HG03025 (cell line): ENCODE results near the gene OTUD1.

Source experiments
- ATAC-seq: cut with Tn5 transposase; IDR thresholded peaks from one replicate; pipeline ENCODE4 v1.9.1; 2021; ENCODE audit warnings: mild to moderate bottlenecking, moderate library complexity; ENCODE audit not compliant: unreplicated experiment, low FRiP score

Gene OTUD1

DNA sequence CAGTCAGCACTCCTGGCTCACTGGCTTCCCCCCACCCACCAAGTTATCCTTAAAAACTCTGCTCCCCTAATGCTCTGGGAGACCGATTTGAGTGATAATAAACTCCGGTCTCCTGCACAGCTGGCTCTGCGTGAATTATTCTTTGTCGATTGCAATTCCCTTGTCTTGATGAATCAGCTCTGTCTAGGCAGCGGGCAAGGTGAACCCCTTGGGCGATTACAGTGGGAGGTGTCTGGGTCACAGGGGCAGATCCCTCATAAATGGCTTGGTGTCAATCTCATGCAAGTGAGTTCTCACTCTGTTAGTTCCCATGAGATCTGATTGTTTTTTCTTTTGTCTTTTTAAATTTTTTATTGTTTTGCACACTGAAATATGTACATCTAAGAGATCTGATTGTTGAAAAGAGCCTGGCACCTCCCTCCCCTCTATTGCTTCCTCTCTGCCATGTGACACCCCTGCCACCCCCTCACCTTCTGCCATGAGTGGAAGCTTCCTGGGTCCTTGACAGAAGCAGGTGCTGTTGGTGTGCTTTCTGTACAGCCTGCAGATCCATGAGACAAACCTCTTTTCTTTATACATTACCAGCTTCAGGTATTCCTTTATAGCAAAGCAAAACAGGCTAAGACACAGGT, 20.5 kb downstream of the OTUD1 start:
- ATAC-seq, result no peak

GRCh38 chr10:23461557-23461956, 22.7 kb downstream of the OTUD1 start:
- no peak for ATAC-seq

DNA sequence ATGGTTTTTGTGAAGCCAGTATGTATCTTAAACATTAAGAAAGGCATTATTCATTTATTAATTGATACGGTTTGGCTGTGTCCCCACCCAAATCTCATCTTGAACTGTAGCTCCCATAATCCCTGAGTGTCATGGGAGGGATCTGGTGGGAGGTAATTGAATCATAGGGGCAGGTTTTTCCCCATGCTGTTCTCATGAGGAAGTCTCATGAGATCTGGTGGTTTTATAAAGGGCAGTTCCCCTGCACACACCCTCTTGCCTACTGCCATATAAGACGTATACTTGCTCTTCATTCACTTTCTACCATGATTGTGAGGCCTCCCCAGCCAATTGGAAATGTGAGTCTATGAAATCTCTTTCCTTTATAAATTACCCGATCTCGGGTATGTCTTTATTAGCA, 28.1 kb downstream of the OTUD1 start:
- ATAC-seq, result no peak

DNA sequence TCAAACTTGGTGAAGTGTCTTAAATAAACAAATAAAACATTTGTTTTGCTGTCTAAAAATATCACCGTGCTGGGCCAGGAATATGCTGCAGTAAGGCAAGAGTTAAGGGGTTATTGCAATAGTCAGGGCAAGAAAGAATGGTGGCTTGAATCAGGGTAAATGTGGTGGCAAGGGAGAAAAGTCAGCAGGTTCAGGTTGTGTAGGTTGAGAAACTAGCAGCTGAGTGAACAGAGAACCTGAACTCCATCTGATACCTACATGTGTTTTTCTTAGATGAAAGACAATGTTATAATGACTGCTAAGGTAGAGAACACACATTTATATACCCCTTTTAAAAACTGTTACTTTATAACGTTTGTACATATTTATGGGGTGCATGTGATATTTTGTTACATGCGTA, 28.7 kb downstream of the OTUD1 start:
- no peak for ATAC-seq

- ATAC-seq, result no peak
Measured at GRCh38 chr10:23469596-23470237, 30.8 kb downstream of the OTUD1 start.

- ATAC-seq, result no peak
Measured at GRCh38 chr10:23472181-23472580, 33.3 kb downstream of the OTUD1 start.

DNA sequence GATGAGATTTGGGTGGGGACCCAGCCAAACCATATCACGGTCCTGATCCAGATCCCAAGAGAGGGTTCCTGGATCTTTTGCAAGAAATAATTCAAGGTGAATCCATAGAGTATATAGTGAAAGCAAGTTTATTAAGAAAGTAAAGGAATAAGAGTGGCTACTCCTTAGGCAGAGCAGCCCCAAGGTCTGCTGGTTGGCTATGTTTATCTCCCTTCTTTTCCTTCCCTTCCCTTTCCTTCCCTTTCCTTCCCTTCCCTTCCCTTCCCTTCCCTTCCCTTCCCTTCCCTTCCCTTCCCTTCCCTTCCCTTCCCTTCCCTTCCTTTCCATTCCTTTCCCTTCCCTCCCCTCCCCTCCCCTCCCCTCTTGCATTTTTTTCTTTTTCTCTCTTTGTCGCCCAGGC, 35.2 kb downstream of the OTUD1 start:
- ATAC-seq, result no peak

DNA sequence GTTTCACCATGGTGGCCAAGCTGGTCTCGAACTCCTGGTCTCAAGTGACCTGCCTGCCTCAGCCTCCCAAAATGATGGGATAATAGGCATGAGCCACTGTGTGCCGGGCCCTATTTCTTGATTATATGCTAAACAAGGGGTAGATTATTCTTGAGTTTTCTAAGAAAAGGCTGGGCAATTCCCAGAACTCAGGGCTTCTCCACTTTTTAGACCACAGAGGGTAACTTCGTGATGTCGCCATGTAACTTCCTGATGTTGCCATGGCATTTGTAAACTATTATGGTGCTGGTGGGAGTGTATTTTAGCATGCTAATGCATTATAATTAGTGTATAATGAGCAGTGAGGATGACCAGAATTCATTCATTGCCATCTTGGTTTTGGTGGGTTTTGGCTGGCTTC, 35.8 kb downstream of the OTUD1 start:
- ATAC-seq, result no peak

DNA sequence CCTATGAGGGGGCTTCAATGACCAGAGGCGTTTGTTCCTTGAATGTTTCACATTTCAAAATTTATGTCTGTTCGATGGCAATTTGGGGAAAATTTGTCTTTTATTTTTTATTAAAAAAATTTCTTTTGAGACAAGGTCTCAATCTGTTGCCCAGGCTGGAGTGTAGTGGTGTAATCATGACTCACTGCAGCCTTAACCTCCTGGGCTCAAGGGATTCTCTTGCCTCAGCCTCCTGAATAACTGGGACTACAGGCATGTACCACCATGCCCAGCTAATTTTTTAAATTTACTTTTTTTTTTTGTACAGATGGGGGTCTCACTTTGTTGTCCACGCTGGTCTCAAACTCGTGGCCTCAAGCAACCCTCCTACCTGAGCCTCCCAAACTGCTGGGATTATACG, 39.7 kb downstream of the OTUD1 start:
- no peak for ATAC-seq

GRCh38 chr10:23479798-23480473, 41.1 kb downstream of the OTUD1 start:
- no peak for ATAC-seq

DNA sequence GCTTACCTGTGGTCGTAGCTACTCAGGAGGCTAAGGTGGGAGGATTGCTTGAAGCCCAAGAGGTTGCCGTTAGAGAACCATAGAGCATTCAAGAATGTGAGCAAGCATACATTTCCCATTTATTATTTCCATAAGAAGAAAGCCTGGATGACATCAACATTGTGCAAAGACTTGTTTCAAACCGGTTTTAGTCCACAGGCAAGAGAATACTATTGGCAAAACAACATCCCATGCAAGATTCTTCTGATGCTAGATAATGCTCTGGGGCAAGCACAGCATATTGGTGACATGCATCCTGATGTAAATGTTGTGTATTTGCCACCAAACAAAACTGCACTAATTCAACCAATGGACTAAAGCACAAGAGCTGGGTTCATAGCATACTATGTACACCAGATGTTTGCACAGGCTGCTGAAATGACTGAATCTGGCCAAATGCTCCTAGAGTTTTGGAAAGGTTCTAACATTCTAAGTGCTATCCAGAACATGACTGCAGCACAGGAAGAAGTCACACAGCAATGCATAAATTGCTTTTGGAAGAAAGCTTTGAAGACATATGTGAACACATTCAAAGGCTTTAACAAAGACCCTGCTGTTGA, 42.6 kb downstream of the OTUD1 start:
- ATAC-seq, result no peak

DNA sequence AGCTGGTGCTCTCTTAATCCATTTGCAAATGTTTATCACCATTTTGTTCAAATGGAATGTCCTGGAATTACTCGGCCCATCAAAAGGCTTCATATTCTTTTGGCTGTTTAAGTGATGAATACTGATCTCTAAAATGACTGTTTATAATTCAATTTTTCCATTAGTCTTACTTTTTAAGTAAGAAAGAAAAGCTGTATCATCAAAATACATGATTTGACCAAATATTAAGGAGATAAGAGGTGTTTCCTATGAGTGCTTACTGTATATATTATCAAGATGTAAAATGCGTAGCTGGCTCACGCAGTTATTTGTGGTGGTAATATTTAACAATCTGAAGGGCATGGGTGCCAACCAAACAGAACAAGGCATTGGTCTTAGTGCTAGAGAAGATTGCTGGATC, 51.2 kb downstream of the OTUD1 start:
- ATAC-seq, result no peak
